MM.1S (cell line): ENCODE data around the gene PRPS2.

Source experiments
- EZH2 ChIP-seq: fragments of 300-600 bp; sonication (generic); optimal IDR thresholded peaks from 2 replicates; pipeline ENCODE3; 2017; ENCODE audit warnings: low read depth, mild to moderate bottlenecking, antibody characterized with exemption, low read length, mixed read lengths
- EZH2phosphoT487 ChIP-seq: fragments of 300-600 bp; sonication (generic); IDR thresholded peaks from 2 replicates; pipeline ENCODE4 v1.6.1; 2018; ENCODE audit warnings: antibody characterized with exemption, low read length
- TF ChIP-seq, protein P1 (sequence below): fragments of 300-600 bp; sonication (generic); IDR thresholded peaks from 2 replicates; pipeline ENCODE4 v1.5.1; 2016; ENCODE audit warnings: antibody characterized with exemption, low read length, mixed read lengths

DNA sequence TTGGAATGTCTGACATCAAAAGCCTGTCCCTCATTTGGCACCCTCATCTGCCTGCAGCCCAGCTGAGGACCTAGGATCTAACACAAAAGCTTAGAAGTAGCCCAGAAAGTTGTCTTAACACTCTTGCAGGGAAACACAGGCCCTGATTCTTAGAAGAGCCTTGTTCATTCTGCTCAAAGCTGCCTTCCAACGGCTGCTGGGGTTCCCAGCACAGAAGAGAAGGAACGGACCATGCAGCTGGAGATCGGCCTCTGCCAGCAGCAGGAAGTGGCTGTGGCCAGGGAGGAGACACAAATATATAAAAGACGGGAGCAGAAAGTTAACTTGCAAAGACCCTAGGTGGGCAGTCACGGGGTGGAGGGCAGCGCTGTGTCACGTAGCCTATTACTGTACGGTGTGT, 20.4 kb downstream of the PRPS2 start:
- TF ChIP-seq, protein P1, sequence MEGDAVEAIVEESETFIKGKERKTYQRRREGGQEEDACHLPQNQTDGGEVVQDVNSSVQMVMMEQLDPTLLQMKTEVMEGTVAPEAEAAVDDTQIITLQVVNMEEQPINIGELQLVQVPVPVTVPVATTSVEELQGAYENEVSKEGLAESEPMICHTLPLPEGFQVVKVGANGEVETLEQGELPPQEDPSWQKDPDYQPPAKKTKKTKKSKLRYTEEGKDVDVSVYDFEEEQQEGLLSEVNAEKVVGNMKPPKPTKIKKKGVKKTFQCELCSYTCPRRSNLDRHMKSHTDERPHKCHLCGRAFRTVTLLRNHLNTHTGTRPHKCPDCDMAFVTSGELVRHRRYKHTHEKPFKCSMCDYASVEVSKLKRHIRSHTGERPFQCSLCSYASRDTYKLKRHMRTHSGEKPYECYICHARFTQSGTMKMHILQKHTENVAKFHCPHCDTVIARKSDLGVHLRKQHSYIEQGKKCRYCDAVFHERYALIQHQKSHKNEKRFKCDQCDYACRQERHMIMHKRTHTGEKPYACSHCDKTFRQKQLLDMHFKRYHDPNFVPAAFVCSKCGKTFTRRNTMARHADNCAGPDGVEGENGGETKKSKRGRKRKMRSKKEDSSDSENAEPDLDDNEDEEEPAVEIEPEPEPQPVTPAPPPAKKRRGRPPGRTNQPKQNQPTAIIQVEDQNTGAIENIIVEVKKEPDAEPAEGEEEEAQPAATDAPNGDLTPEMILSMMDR = no peak
- no peak for TF ChIP-seq EZH2phosphoT487
- no peak for TF ChIP-seq EZH2
